Right lobe of liver (tissue), 6 donors: ENCODE measurements around the gene FIS1. TPM values are rescaled to one million over a fixed set of nuclear protein-coding genes. Genes with fewer than 3 reads are reported as not detected.
"Not testable (repeated sequence)": the region's sequence is repeated elsewhere in the genome, so short reads cannot be mapped to it uniquely, and the experiment has no call there.

ENCODE experiments used
- ATAC-seq, 4 donors: fragments of 200-7000 bp; cut with Tn5 transposase; one replicate each; pipeline ENCODE4 v1.9.1; 2020; ENCODE audit warnings: mild to moderate bottlenecking in 4 of 4, moderate library complexity in 4 of 4
- DNase-seq, 3 donors: peaks; one replicate each; pipeline ENCODE4 v3.0.0-alpha.2; 2020
- H3K27ac ChIP-seq, 3 donors: fragments of 200-600 bp; one replicate each; pipeline ENCODE4 v1.8.0; 2022
- H3K27me3 ChIP-seq, 2 donors: fragments of 200-600 bp; one replicate each; pipeline ENCODE4 v1.8.0; 2022
- H3K36me3 ChIP-seq, 4 donors: fragments of 200-600 bp; sonication (generic) in 1 of 4; one replicate each; pipeline versions ENCODE4 v1.5.1 to v1.8.0; 2017 to 2022; ENCODE audit warnings: control low read depth in 1 of 4
- H3K4me1 ChIP-seq, 4 donors: fragments of 200-600 bp; sonication (generic) in 1 of 4; one replicate each; pipeline versions ENCODE4 v1.5.1 to v1.8.0; 2017 to 2022; ENCODE audit warnings: control low read depth in 1 of 4
- H3K4me3 ChIP-seq, 3 donors: fragments of 200-600 bp; one replicate each; pipeline ENCODE4 v1.8.0; 2022
- H3K9me3 ChIP-seq, 4 donors: fragments of 200-600 bp; sonication (generic) in 1 of 4; one replicate each; pipeline versions ENCODE4 v1.5.1 to v1.8.0; 2017 to 2022; ENCODE audit warnings: control low read depth in 1 of 4
- POLR2A ChIP-seq: fragments of 450-650 bp; IDR thresholded peaks from one replicate; pipeline ENCODE4 v1.6.1; 2017; ENCODE audit warnings: antibody characterized with exemption, mild to moderate bottlenecking
- WGBS: methylation state at CpG from one replicate; pipeline ENCODE4 v1.1.6; 2018; ENCODE audit warnings: low coverage, low lambda C conversion rate; ENCODE audit not compliant: insufficient coverage; ENCODE audit errors: missing lambda C conversion rate; 5-methylcytosine and 5-hydroxymethylcytosine counted together
- intact Hi-C, 2 donors: fragments of 100-400 bp; cut with DNase I; formaldehyde crosslinking; loops; one replicate each; pipeline versions ENCODE4 v1.11.2 to v1.14.1; 2022
- total RNA-seq, 6 experiments: library from RNA; depleted of rRNA in 2 of 6; stranded (reverse); fragments of >200 nt in 2 of 6; fragmentation: NEBNext Ultra II Directional in 3 of 6; extraction: Animal tissue kit (Norgen Biotek cat#: 25700) in 3 of 6; gene quantifications; one replicate each; pipeline versions ENCODE4 v1.1.0 to v1.2.4, GENCODE V29; 2016 to 2023
- TF ChIP-seq, protein P1 (sequence below), 4 donors: fragments of 200-600 bp in 3 of 4; fragments of 450-650 bp in 1 of 4; IDR thresholded peaks; one replicate each; pipeline versions ENCODE4 v1.5.1 to v1.8.0; 2016 to 2022; ENCODE audit warnings: antibody characterized with exemption in 4 of 4, mild to moderate bottlenecking in 2 of 4
- donor health status: DM: no; HTN: yes; CAD: no.
- donor health status: DM: no; HTN: no; CAD: no.
- donor health status: DM: no; HTN: no; CAD: no.
- donor health status: DM: no; HTN: yes; CAD: no.
- donor health status: DM: no; HTN: yes; CAD: no.

FIS1 gene
- total RNA-seq, 6 experiments from 2014 or later = 105 to 228 (median 134) TPM

DNA sequence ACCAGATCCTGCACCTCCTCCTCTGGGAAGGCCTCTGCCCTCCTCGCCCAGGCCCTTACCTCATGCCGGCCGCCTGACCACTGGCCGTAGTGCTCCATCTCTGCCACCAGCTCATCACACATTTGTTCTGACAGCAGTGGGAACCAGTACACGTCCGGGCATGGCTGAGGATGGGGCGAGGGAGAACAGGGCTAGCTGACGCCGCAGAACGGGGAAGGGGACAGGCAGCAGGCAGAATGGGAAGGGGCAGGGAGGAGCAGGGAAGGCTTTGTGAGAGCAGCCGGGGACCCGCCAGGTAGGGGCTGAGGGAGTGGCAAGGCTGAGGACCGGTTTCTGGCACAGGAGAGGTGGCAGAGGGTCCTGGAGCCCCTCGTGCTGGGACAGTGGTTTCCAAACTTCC, 36.1 kb downstream of the FIS1 start:
- Histone ChIP-seq H3K27me3 (no peaks in the 10 kb centered on the region), H3K27ac (no peak overlapping the region), H3K9me3 (no peaks in the 10 kb centered on the region), H3K36me3 (peaks cover 0 to 55% (median 19%) of the 10 kb centered on the region in 4 donors), H3K4me1 (no peaks in the 10 kb centered on the region), H3K4me3 (no peak overlapping the region)
- TF ChIP-seq, protein P1, sequence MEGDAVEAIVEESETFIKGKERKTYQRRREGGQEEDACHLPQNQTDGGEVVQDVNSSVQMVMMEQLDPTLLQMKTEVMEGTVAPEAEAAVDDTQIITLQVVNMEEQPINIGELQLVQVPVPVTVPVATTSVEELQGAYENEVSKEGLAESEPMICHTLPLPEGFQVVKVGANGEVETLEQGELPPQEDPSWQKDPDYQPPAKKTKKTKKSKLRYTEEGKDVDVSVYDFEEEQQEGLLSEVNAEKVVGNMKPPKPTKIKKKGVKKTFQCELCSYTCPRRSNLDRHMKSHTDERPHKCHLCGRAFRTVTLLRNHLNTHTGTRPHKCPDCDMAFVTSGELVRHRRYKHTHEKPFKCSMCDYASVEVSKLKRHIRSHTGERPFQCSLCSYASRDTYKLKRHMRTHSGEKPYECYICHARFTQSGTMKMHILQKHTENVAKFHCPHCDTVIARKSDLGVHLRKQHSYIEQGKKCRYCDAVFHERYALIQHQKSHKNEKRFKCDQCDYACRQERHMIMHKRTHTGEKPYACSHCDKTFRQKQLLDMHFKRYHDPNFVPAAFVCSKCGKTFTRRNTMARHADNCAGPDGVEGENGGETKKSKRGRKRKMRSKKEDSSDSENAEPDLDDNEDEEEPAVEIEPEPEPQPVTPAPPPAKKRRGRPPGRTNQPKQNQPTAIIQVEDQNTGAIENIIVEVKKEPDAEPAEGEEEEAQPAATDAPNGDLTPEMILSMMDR (IDR thresholded peaks at IDR 0.05) = no peak
- TF ChIP-seq POLR2A = no peak
- DNase-seq (no peak), ATAC-seq (no peak)
- intact Hi-C loops = no loop called here
- WGBS = 85% methylated on average over 10 of the region's 14 CpGs

GRCh38 chr7:101207459-101207858, 37.4 kb downstream of the FIS1 start:
- intact Hi-C loops = no loop called here
- no peak overlapping the region for H3K27ac ChIP-seq
- 100% methylated on average over 1 of the region's 17 CpGs for WGBS
- H3K9me3 ChIP-seq = no peaks in the 10 kb centered on the region
- no peaks in the 10 kb centered on the region for H3K4me1 ChIP-seq
- TF ChIP-seq POLR2A = no peak
- DNase-seq (no peak), ATAC-seq (no peak)
- no peak overlapping the region for H3K4me3 ChIP-seq
- no peaks in the 10 kb centered on the region for H3K27me3 ChIP-seq
- H3K36me3 ChIP-seq = peaks cover 0 to 49% (median 19%) of the 10 kb centered on the region in 4 donors

DNA sequence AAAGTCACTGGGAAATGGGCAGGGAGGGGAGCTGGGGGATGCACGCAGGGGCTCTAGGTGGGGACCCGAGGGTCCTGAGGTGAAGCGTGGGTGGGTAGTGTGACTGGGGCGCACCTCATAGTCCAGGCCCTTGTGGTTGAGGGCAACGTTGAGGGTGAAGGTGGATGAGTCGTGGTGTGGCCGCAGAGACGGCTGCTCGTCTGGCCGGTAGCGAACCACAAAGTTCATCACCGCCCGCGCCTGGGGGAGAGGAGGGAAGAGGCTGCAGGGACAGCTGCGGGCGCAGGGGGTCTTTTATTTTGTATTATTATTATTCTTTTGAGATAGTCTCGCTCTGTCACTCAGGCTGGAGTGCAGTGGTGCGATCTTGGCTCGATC, 38.2 kb downstream of the FIS1 start:
- intact Hi-C loops = no loop called here
- Histone ChIP-seq H3K36me3 (peaks cover 0 to 44% (median 15%) of the 10 kb centered on the region in 4 donors), H3K4me3 (no peak overlapping the region), H3K4me1 (peaks cover 0 to 5% (median 0%) of the 10 kb centered on the region in 4 donors), H3K27me3 (no peaks in the 10 kb centered on the region), H3K9me3 (no peaks in the 10 kb centered on the region), H3K27ac (no peak overlapping the region)
- ATAC-seq (no peak), DNase-seq (no peak)
- 88% methylated on average over 8 of the region's 19 CpGs for WGBS
- no peak for TF ChIP-seq POLR2A
- TF ChIP-seq, protein P1 (IDR thresholded peaks at IDR 0.05) = no peak

- ATAC-seq (no peak), DNase-seq (no peak)
- Histone ChIP-seq H3K4me1 (peaks cover 0 to 11% (median 0%) of the 10 kb centered on the region in 4 donors), H3K27me3 (no peaks in the 10 kb centered on the region), H3K36me3 (peaks cover 0 to 38% (median 11%) of the 10 kb centered on the region in 4 donors), H3K9me3 (no peaks in the 10 kb centered on the region), H3K4me3 (no peak overlapping the region), H3K27ac (no peak overlapping the region)
- intact Hi-C loops = no loop called here
- TF ChIP-seq, protein P1 (IDR thresholded peaks at IDR 0.05) = no peak
- no peak for TF ChIP-seq POLR2A
- WGBS = 80% methylated on average over 21 of the region's 32 CpGs
Measured at GRCh38 chr7:101205901-101206664, 38.8 kb downstream of the FIS1 start.

DNA sequence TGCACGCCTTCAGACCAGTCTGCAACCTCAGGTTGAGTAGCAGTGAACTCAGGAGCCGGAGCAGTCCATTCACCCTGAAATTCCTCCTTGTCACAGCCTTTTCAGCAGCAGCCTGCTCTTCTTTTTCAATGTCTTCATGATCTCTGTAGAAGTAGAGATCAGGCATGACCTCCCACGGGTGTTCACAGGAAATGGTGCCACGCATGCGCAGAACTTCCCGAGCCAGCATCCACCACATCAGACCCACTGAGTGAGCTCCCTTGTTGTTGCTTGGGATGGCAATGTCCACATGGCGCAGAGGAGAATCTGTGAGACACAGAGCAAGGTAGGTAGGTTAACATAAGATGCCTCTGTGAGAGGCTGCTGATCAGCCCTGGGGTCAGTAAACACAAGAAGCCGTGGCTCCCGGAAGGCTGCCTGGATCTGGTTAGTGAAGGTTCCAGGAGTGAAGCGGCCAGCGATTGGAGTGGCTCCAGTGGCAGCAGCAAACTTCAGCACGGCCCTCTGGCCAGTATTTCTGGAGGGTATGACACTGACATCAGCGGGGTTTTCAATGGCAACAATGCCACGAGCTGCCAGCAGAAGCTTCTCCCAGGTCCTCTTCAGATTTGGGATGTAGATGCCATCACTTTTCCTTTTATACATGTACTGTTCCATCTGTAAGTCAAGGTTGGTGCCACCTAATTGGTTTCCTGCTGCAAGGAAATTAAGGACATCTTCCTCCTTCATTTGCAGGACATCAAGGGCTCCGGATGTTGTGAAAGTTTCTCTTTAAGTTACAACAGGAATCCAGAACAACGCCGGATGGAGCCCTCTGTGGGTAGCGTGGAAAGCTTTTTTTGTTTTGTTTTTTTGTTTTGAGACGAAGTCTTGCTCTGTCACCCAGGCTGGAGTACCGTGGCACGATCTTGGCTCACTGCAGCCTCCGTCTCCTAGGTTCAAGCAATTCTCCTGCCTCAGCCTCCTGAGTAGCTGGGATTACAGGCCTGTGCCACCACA, 40.8 kb downstream of the FIS1 start:
- intact Hi-C loops = not testable (repeated sequence)

More for the DNA sequence above, 40.8 kb downstream of the FIS1 start:
- ATAC-seq, H3K27ac ChIP-seq, H3K9me3 ChIP-seq, H3K4me3 ChIP-seq, H3K27me3 ChIP-seq, DNase-seq: not testable (repeated sequence)
- 53% methylated on average over 14 of the region's 22 CpGs for WGBS
- Histone ChIP-seq H3K36me3 (peaks cover 0 to 24% (median 0%) of the 10 kb centered on the region in 4 donors), H3K4me1 (peaks cover 0 to 11% (median 0%) of the 10 kb centered on the region in 4 donors)
